ENCODE results near the gene KRTAP20-2.

Gene KRTAP20-2

GRCh38 chr21:30634906-30635305 lies at the start of gene KRTAP20-2:
Gene KRTAP20-2 (plus strand): TSS chr21:30635206. CDS start chr21:30635264, 58 bp downstream.
- no peak for DNase-seq

- no peak for DNase-seq
These were observed 44.7 kb upstream of the KRTAP20-2 start, which contains the start of gene KRTAP22-2 for GRCh38 chr21:30590297-30590696. Gene KRTAP22-2 (minus strand): TSS chr21:30590397.

GRCh38 chr21:30592140-30592539 lies 42.9 kb upstream of the KRTAP20-2 start, which contains the start of gene KRTAP6-3:
Gene KRTAP6-3 (plus strand): TSS chr21:30592440. CDS start chr21:30592446, 6 bp downstream.
- DNase-seq = no peak

- DNase-seq = no peak
These were observed 36.2 kb upstream of the KRTAP20-2 start, which contains the start of gene KRTAP6-2 for GRCh38 chr21:30598802-30599201. Gene KRTAP6-2 (minus strand): TSS chr21:30598902. CDS start chr21:30598874, 28 bp downstream.

- DNase-seq = no peak
These were observed 34.2 kb upstream of the KRTAP20-2 start, which contains the start of gene KRTAP22-1 for GRCh38 chr21:30600787-30601186. Gene KRTAP22-1 (plus strand): TSS chr21:30601087.

- no peak for DNase-seq
These were observed 29.0 kb upstream of the KRTAP20-2 start for GRCh38 chr21:30605968-30606367.

- no peak for DNase-seq
These were observed 22.9 kb upstream of the KRTAP20-2 start for GRCh38 chr21:30612132-30612531.

GRCh38 chr21:30613836-30614235 lies 21.2 kb upstream of the KRTAP20-2 start, which contains the start of gene KRTAP6-1:
Gene KRTAP6-1 (minus strand): TSS chr21:30613930. CDS start chr21:30613904, 26 bp downstream.
- DNase-seq = no peak

GRCh38 chr21:30615199-30615598 lies 19.8 kb upstream of the KRTAP20-2 start:
- no peak for DNase-seq

- DNase-seq = no peak
These were observed 18.9 kb upstream of the KRTAP20-2 start, which contains the start of gene KRTAP20-1 for GRCh38 chr21:30616125-30616524. Gene KRTAP20-1 (plus strand): TSS chr21:30616425. CDS start chr21:30616455, 30 bp downstream.

GRCh38 chr21:30620080-30620479 lies 14.9 kb upstream of the KRTAP20-2 start:
- no peak for DNase-seq

- DNase-seq = no peak
These were observed 14.5 kb upstream of the KRTAP20-2 start, which contains the start of gene KRTAP20-4 for GRCh38 chr21:30620522-30620921. Gene KRTAP20-4 (plus strand): TSS chr21:30620627.

- DNase-seq = no peak
These were observed 11.6 kb upstream of the KRTAP20-2 start for GRCh38 chr21:30623362-30623761.

GRCh38 chr21:30625449-30626165 lies 9.4 kb upstream of the KRTAP20-2 start:
- DNase-seq = no peak

- no peak for DNase-seq
These were observed 6.9 kb upstream of the KRTAP20-2 start for GRCh38 chr21:30628109-30628508.

GRCh38 chr21:30629200-30629599 lies 5.8 kb upstream of the KRTAP20-2 start:
- DNase-seq = no peak

- DNase-seq = no peak
These were observed 3.7 kb downstream of the KRTAP20-2 start for GRCh38 chr21:30638686-30639085.

GRCh38 chr21:30642564-30642963 lies 7.6 kb downstream of the KRTAP20-2 start, which contains the start of gene KRTAP20-3:
Gene KRTAP20-3 (plus strand): TSS chr21:30642864.
- no peak for DNase-seq

GRCh38 chr21:30646904-30647414 lies 12.0 kb downstream of the KRTAP20-2 start:
- no peak for DNase-seq

- no peak for DNase-seq
These were observed 17.9 kb downstream of the KRTAP20-2 start for GRCh38 chr21:30652891-30653290.

- DNase-seq = no peak
These were observed 33.8 kb downstream of the KRTAP20-2 start for GRCh38 chr21:30668776-30669175.

- DNase-seq = no peak
These were observed 38.1 kb downstream of the KRTAP20-2 start for GRCh38 chr21:30672985-30673650.

GRCh38 chr21:30674312-30674711 lies 39.3 kb downstream of the KRTAP20-2 start:
- no peak for DNase-seq
